GM12872 (cell line): ENCODE results near the gene KCNK7.

Experiments used
- CTCF ChIP-seq: IDR thresholded peaks from 3 replicates; pipeline ENCODE4 v1.5.1; 2011; ENCODE audit warnings: low read depth, mild to moderate bottlenecking, low read length, moderate library complexity; ENCODE audit not compliant: insufficient read depth

KCNK7 gene

GRCh38 chr11:65580756-65581155 is 14.8 kb downstream of the KCNK7 start:
- TF ChIP-seq CTCF: no peak

GRCh38 chr11:65580031-65580692 is 15.4 kb downstream of the KCNK7 start:
- no peak for TF ChIP-seq CTCF

GRCh38 chr11:65579291-65579690 is 16.3 kb downstream of the KCNK7 start:
- TF ChIP-seq CTCF: no peak

- no peak for TF ChIP-seq CTCF
Observed at GRCh38 chr11:65578667-65579066, 16.9 kb downstream of the KCNK7 start.

GRCh38 chr11:65578134-65578533 is 17.5 kb downstream of the KCNK7 start:
- no peak for TF ChIP-seq CTCF

GRCh38 chr11:65577756-65578109 is 17.9 kb downstream of the KCNK7 start:
- TF ChIP-seq CTCF: no peak

- no peak for TF ChIP-seq CTCF
Observed at GRCh38 chr11:65576867-65577755, 18.5 kb downstream of the KCNK7 start.
